Activated CD8-positive, alpha-beta memory T cell treated with anti-CD3 and anti-CD28 coated beads for 24 hours (primary cell): ENCODE data around the gene GRB2.
A peak's percentile ranks its signal among the peaks of the same experiment; 100 is the strongest.

Source experiments
- DNase-seq: peaks from one replicate; pipeline ENCODE4 v3.0.0-alpha.2; 2020

Gene GRB2

GRCh38 chr17:75412455-75413317 is 7.2 kb upstream of the GRB2 start:
- peak; percentile 89 for DNase-seq

GRCh38 chr17:75411328-75412067 is 6.0 kb upstream of the GRB2 start:
- no peak for DNase-seq

GRCh38 chr17:75410141-75410540 is 4.7 kb upstream of the GRB2 start:
- DNase-seq = no peak

GRCh38 chr17:75407655-75408352 is 2.3 kb upstream of the GRB2 start:
- no peak for DNase-seq

DNA sequence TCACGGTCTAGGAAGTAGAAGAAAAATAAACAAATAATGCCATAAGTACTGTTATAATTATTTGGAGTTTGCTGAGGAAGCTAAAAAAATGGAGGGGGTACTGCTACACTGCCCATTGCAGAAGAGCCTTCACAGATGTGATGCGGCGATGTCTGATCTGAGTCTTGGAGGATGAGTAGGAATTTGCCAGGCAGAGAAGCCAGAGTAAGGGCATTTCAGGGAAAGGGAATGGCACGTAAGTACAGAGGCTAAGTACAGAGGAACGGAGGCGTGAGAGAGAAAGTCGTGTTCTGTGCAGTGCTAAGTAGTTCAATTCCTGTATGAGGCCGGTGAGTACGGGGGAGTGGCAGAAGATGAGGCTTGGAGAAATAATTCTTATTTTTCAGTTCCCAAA is 741 bp upstream of the GRB2 start:
- no peak for DNase-seq

GRCh38 chr17:75404731-75405364 is 630 bp downstream of the GRB2 start:
- peak; percentile 84 for DNase-seq

DNA sequence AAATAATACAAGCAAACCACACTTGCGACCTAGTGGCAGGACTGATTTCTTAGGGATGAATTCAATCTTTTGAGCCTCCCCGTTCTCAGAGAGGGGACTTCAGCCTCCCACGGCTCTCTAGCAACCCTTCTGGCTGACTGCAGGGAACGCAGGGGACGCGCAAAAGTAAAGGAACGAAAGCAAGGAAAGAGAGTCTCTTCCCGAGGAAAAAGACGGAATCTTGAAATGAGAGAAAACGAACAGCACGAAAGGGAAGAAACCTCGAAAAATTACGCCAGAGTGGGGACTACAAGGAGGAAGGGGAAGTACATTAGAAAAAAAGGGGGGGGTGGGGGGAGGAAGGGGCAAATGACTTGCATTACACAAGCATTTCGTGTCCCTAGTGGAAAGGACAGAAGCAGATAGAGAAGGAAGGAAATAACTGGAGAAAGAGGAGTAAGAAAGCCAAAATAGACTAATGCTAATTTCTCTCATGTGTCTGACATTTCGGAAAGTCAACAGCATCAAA is 1.2 kb downstream of the GRB2 start:
- peak; percentile 73 for DNase-seq

DNA sequence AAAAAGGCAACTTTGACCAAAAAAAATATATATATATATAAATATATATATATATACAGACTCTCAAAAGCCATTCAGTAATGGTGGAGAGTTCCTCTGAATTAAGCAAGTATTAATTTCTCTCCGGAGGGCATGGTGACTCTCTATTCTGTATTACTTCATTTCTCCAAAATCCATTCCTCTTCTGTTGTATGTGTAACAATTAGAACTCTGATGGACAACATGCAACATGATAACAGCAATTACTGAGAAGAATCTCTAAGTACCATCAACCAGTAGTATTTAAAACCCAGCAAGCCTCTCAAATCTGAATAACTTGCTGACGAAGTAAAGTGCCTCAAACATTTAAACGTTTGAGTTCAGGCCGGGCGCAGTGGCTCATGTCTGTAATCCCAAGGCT is 2.3 kb downstream of the GRB2 start:
- no peak for DNase-seq

DNA sequence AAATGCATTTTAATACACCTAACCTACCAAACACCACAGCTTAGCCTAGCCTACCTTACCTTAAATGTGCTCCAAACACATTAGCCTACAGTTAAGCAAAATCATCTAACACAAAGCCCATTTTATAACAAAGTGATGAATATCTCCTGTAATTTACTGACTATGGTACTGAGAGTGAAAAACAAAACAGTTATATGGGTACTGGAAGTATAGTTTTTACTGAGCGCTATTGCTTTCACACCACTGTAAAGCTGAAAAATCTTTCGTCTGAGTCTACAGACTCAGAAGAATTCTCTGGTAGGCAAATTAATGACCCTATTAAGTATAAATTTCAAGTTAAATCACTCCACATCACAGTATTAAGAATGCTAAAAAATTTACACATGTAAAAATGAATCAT is 3.5 kb downstream of the GRB2 start:
- no peak for DNase-seq

GRCh38 chr17:75400326-75400939 is 5.0 kb downstream of the GRB2 start:
- peak; percentile 37 for DNase-seq

- peak; percentile 44 for DNase-seq
Measured at GRCh38 chr17:75398279-75398678, 7.2 kb downstream of the GRB2 start.

DNA sequence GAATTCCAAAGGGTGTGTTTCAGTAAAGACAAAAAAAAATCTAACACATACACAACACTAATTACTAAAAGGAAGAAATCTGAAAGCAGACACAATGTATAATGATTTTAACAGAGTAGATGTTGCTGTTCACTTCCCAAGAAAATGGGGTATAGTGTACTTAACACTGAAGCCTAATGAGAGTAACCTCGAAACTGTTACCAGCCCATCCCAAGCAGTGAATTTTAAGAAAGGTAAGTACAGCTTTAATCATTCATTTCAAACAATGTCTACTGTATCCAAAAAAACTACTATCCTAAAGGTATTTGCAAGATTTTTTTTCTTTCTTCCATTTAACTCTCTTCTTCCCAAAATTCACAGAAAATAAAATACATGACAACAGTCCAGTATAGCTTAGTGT is 8.3 kb downstream of the GRB2 start:
- no peak for DNase-seq

- no peak for DNase-seq
Measured at GRCh38 chr17:75396796-75397195, 8.7 kb downstream of the GRB2 start.

- no peak for DNase-seq
Measured at GRCh38 chr17:75396025-75396424, 9.5 kb downstream of the GRB2 start.

DNA sequence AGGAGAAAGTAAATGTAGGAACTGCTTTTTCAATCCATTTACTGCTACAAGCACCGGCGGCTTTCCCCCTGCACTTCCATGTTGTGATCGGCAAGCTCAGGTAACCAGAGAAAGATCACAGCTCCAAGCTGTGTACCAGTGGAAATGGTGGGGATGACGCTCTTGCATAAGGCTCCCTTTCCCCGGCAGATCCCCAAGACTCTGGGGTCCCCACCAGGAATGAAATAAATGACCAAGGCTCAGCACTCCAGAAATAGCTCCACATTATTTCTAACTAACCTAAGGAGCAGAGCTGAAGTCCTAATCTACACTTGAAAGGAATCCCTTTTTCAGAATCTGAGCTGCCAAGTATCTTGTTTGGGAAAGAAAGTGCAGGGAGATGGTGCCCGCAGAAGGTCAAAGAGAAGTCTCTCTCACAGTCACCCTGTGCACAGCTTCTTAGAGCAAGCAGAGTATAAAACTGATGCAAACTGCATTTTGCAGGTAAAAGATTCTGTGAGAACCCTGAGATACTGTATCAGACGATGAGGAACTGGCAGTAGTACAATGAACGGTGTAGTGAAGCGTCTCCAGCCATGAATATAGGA is 11.1 kb downstream of the GRB2 start:
- no peak for DNase-seq

GRCh38 chr17:75393523-75394331 is 11.8 kb downstream of the GRB2 start:
- DNase-seq = peak; percentile 91

GRCh38 chr17:75392559-75392958 is 12.9 kb downstream of the GRB2 start:
- no peak for DNase-seq

DNA sequence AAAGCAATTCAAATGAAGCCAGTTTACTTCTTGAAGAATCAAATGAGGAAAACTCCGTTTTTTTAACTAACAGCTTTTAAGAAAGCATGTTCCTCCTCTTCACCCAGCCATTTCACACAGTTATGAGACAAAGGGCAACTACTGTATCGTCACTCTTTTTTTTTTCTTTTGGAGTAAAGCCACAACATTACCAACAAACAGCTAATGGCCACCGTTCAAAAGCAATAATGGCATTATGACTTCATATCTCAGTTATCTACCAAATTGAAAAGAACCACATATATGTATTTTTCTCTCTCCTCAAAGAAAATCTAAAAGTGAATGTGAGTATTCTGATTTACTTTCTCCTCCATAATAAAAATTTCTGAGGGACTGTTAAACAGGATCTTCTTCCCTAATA is 14.5 kb downstream of the GRB2 start:
- DNase-seq = no peak

GRCh38 chr17:75388476-75389030 is 16.9 kb downstream of the GRB2 start:
- DNase-seq = no peak

DNA sequence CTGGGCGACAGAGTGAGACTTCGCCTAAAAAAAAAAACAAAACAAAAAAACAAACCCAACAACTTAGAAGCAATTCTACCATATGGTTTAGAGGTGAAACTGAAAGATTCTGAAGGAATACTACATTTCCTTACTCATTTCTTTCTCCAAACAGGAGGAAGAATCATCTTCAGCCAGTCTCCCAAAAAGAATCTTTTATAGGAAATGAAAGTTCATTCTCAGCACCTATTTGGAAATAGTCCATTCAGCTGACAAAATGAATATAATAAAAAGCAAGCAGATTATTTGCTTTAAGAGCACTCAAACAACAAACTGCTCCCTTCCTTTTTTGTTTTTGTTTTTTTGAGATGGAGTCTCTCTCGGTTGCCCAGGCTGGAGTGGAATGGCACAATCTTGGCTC is 17.7 kb downstream of the GRB2 start:
- no peak for DNase-seq

- DNase-seq = no peak
Measured at GRCh38 chr17:75386430-75386829, 19.0 kb downstream of the GRB2 start.
